DND-41 (cell line): Measurements from ENCODE around the gene ZNF581.

Experiments used
- ATAC-seq: fragments of 200-7000 bp; cut with Tn5 transposase; 3 replicates; pipeline ENCODE4 v1.9.1; 2021; ENCODE audit warnings: low read depth; ENCODE audit not compliant: insufficient read depth
- DNase-seq: peaks from one replicate; pipeline ENCODE4 v3.0.0-alpha.2; 2020
- H2AFZ ChIP-seq: 2 replicates; pipeline ENCODE4 v1.6.0; 2012; ENCODE audit warnings: low read depth, low read length
- H3K27ac ChIP-seq: 2 replicates; pipeline ENCODE4 v1.5.1; 2012; ENCODE audit warnings: low read length, inconsistent platforms
- H3K27me3 ChIP-seq: fragments of 200-600 bp; sonication (generic); 2 replicates; pipeline ENCODE4 v1.6.0; 2012; ENCODE audit warnings: low read length, mild to moderate bottlenecking, inconsistent platforms; ENCODE audit not compliant: insufficient read depth, poor library complexity
- H3K36me3 ChIP-seq: 2 replicates; pipeline ENCODE4 v1.5.1; 2012; ENCODE audit warnings: low read length, inconsistent platforms; ENCODE audit not compliant: insufficient read depth
- H3K4me1 ChIP-seq: 2 replicates; pipeline ENCODE4 v1.5.1; 2012; ENCODE audit warnings: mild to moderate bottlenecking, low read length; ENCODE audit not compliant: insufficient read depth
- H3K4me2 ChIP-seq: 2 replicates; pipeline ENCODE4 v1.6.0; 2012; ENCODE audit warnings: mild to moderate bottlenecking, moderate library complexity, low read length, inconsistent platforms; ENCODE audit not compliant: insufficient read depth
- H3K4me3 ChIP-seq, 2 experiments: fragments of 200-600 bp in 1 of 2; shearing (Covaris generic) in 1 of 2; 2 replicates each; pipeline ENCODE4 v1.5.1; 2012 to 2016; ENCODE audit warnings: inconsistent platforms in 2 of 2, low read length in 2 of 2, mild to moderate bottlenecking in 2 of 2, low read depth in 1 of 2, moderate library complexity in 1 of 2
- H3K79me2 ChIP-seq: 2 replicates; pipeline ENCODE4 v1.6.0; 2012; ENCODE audit warnings: low read length, inconsistent platforms; ENCODE audit not compliant: insufficient read depth
- H3K9ac ChIP-seq: 2 replicates; pipeline ENCODE4 v1.6.0; 2012; ENCODE audit warnings: low read depth, mild to moderate bottlenecking, inconsistent platforms, low read length, moderate library complexity
- H3K9me3 ChIP-seq: 2 replicates; pipeline ENCODE4 v1.5.1; 2012; ENCODE audit warnings: low read length, moderate library complexity, mild to moderate bottlenecking, inconsistent platforms; ENCODE audit not compliant: insufficient read depth, severe bottlenecking
- H4K20me1 ChIP-seq: 2 replicates; pipeline ENCODE4 v1.6.0; 2012; ENCODE audit warnings: low read length; ENCODE audit not compliant: insufficient read depth
- EZH2 ChIP-seq: IDR thresholded peaks from 3 replicates; pipeline ENCODE4 v1.6.1; 2012; ENCODE audit warnings: borderline replicate concordance, low read depth, mild to moderate bottlenecking, moderate library complexity, low read length, inconsistent platforms; ENCODE audit not compliant: severe bottlenecking
- TF ChIP-seq, protein P1 (sequence below): IDR thresholded peaks from 2 replicates; pipeline ENCODE4 v1.5.1; 2012; ENCODE audit warnings: borderline replicate concordance, low read length, moderate library complexity, mild to moderate bottlenecking; ENCODE audit not compliant: poor library complexity, severe bottlenecking; ENCODE audit errors: extremely low read depth

The ZNF581 gene

DNA sequence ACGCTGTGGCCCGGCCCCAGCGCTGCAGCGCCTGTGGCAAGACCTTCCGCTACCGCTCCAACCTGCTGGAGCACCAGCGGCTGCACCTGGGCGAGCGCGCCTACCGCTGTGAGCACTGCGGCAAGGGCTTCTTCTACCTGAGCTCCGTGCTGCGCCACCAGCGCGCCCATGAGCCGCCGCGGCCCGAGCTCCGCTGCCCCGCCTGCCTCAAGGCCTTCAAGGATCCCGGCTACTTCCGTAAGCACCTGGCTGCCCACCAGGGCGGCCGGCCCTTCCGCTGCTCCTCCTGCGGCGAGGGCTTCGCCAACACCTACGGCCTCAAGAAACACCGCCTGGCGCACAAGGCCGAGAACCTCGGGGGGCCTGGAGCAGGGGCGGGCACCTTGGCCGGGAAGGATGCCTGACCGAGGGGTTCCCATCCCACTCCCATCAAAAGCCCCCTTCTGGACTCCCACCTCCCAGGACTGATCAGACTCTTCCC is 27.0 kb upstream of the ZNF581 start:
- Histone ChIP-seq H3K4me3 (no peak overlapping the region), H3K9me3 (no peaks in the 10 kb centered on the region), H3K79me2 (peaks cover 21% of the 10 kb centered on the region), H2AFZ (no peak overlapping the region), H3K27ac (no peak overlapping the region), H3K27me3 (no peaks in the 10 kb centered on the region), H3K4me2 (no peak overlapping the region), H3K4me1 (peaks cover 9% of the 10 kb centered on the region), H3K9ac (no peak overlapping the region), H4K20me1 (peaks cover 21% of the 10 kb centered on the region), H3K36me3 (peaks cover 54% of the 10 kb centered on the region)
- ATAC-seq (no peak), DNase-seq (no peak)
- TF ChIP-seq, protein P1, sequence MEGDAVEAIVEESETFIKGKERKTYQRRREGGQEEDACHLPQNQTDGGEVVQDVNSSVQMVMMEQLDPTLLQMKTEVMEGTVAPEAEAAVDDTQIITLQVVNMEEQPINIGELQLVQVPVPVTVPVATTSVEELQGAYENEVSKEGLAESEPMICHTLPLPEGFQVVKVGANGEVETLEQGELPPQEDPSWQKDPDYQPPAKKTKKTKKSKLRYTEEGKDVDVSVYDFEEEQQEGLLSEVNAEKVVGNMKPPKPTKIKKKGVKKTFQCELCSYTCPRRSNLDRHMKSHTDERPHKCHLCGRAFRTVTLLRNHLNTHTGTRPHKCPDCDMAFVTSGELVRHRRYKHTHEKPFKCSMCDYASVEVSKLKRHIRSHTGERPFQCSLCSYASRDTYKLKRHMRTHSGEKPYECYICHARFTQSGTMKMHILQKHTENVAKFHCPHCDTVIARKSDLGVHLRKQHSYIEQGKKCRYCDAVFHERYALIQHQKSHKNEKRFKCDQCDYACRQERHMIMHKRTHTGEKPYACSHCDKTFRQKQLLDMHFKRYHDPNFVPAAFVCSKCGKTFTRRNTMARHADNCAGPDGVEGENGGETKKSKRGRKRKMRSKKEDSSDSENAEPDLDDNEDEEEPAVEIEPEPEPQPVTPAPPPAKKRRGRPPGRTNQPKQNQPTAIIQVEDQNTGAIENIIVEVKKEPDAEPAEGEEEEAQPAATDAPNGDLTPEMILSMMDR: no peak
- TF ChIP-seq EZH2: no peak

DNA sequence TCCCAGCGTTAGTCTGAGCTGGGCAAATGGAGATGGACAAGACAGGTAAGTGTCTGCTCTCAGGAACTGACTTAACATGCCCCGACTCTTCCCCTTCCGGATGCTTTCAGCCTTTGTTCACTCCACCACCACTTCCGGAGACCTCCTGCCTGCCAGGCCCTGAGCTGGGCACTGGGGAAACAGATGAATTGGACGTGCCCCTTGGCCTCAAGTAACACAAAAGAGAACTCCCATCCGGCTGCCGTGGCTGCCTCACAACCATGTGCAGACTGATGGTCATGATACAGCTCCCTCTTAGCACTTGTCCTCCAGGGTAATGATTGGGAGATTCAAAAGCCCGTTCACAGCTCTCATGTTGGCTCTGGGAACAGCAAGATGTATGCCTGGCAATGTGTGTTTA is 26.0 kb upstream of the ZNF581 start:
- Histone ChIP-seq H3K4me2 (no peak overlapping the region), H3K27ac (no peak overlapping the region), H3K9me3 (no peaks in the 10 kb centered on the region), H3K36me3 (peaks cover 52% of the 10 kb centered on the region), H3K27me3 (no peaks in the 10 kb centered on the region), H3K4me1 (peaks cover 9% of the 10 kb centered on the region), H4K20me1 (peaks cover 13% of the 10 kb centered on the region), H3K79me2 (peaks cover 12% of the 10 kb centered on the region), H3K9ac (no peak overlapping the region), H3K4me3 (no peak overlapping the region), H2AFZ (no peak overlapping the region)
- DNase-seq (no peak), ATAC-seq (no peak)
- no peak for TF ChIP-seq EZH2
- TF ChIP-seq, protein P1: no peak

DNA sequence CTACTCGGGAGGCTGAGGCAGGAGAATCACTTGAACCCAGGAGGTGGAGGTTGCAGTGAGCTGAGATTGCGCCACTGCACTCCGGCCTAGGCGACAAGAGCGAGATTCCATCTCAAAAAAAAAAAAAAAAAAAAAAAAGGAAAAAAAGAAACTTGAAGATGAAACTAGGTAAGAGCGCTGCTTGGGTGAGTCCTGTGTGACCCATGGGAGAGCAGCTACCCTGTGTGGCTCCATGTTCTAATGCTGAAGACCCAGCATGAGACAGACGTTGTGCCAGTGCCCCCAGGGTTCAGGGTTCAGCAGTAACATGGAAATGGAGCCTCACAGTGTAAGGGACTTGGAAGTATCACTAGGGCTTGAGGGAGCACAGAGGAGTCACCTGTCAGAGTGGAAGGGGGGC is 25.0 kb upstream of the ZNF581 start:
- DNase-seq (no peak), ATAC-seq (no peak)
- no peaks in the 10 kb centered on the region for H3K27me3 ChIP-seq
- no peak overlapping the region for H3K9ac ChIP-seq
- H3K4me3 ChIP-seq: no peak overlapping the region
- H3K9me3 ChIP-seq: no peaks in the 10 kb centered on the region
- H3K4me1 ChIP-seq: peaks cover 11% of the 10 kb centered on the region
- peaks cover 3% of the 10 kb centered on the region; the same call in 1 of the 2 replicates for H3K79me2 ChIP-seq
- no peak overlapping the region for H2AFZ ChIP-seq
- H3K4me2 ChIP-seq: no peak overlapping the region
- peaks cover 44% of the 10 kb centered on the region for H3K36me3 ChIP-seq
- TF ChIP-seq, protein P1: no peak
- TF ChIP-seq EZH2: no peak
- peaks cover 9% of the 10 kb centered on the region for H4K20me1 ChIP-seq
- no peak overlapping the region for H3K27ac ChIP-seq

DNA sequence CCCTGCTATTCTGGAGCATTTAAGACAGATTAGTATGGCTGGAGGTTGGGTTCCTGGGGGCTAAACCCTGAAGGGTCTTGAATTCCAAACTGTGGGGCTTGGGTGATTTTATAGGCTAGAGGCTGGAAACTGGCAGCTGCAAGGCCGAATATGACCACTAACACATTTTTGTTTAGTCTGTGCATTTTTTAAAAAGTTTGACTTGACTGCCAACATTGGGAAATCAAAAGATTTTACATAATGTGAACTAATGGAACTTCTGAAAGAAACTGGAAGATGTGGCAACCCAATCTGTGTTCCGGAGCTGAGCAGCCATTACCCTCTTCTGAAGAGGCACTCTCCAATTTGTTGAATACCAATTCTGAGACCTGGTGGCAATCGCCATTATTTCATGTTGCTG is 24.2 kb upstream of the ZNF581 start:
- no peak overlapping the region for H3K27ac ChIP-seq
- no peaks in the 10 kb centered on the region for H3K9me3 ChIP-seq
- ATAC-seq (no peak), DNase-seq (no peak)
- no peak for TF ChIP-seq EZH2
- TF ChIP-seq, protein P1: no peak
- H3K9ac ChIP-seq: no peak overlapping the region
- H3K4me3 ChIP-seq: no peak overlapping the region
- peaks cover 37% of the 10 kb centered on the region for H3K36me3 ChIP-seq
- H3K27me3 ChIP-seq: no peaks in the 10 kb centered on the region
- peaks cover 17% of the 10 kb centered on the region for H3K4me1 ChIP-seq
- H3K79me2 ChIP-seq: peaks cover 3% of the 10 kb centered on the region; the same call in 1 of the 2 replicates
- H3K4me2 ChIP-seq: no peak overlapping the region
- H4K20me1 ChIP-seq: peaks cover 9% of the 10 kb centered on the region
- H2AFZ ChIP-seq: no peak overlapping the region
